Tibial nerve (tissue), 4 donors: ENCODE results near the gene AEBP1. TPM values are rescaled to one million over a fixed set of nuclear protein-coding genes. Genes with fewer than 3 reads are reported as not detected.

Experiments used
- DNase-seq, 2 donors: peaks; one replicate each; pipeline ENCODE4 v3.0.0-alpha.2; 2019; ENCODE audit warnings: low spot score in 2 of 2
- H3K27ac ChIP-seq, 4 donors: fragments of 200-600 bp; sonication (generic) in 3 of 4; one replicate each; pipeline ENCODE4 v1.5.1; 2017 to 2019; ENCODE audit warnings: mild to moderate bottlenecking in 1 of 4
- H3K27me3 ChIP-seq, 2 donors: fragments of 200-600 bp; sonication (generic) in 1 of 2; one replicate each; pipeline versions ENCODE4 v1.5.1 to v1.6.0; 2017 to 2019
- H3K36me3 ChIP-seq, 3 donors: fragments of 200-600 bp; sonication (generic); one replicate each; pipeline ENCODE4 v1.5.1; 2018 to 2019
- H3K4me1 ChIP-seq, 4 donors: fragments of 200-600 bp; sonication (generic) in 3 of 4; one replicate each; pipeline ENCODE4 v1.5.1; 2017 to 2019
- H3K4me3 ChIP-seq, 4 donors: fragments of 200-600 bp; sonication (generic) in 3 of 4; one replicate each; pipeline ENCODE4 v1.5.1; 2017 to 2019; ENCODE audit warnings: mild to moderate bottlenecking in 1 of 4, moderate library complexity in 1 of 4
- H3K9me3 ChIP-seq, 4 donors: fragments of 200-600 bp; sonication (generic) in 3 of 4; one replicate each; pipeline ENCODE4 v1.5.1; 2017 to 2019
- EP300 ChIP-seq, 2 donors: sonication (generic); formaldehyde crosslinking; IDR thresholded peaks; one replicate each; pipeline ENCODE4 v1.6.1; 2017; ENCODE audit warnings: antibody characterized with exemption in 2 of 2, mild to moderate bottlenecking in 1 of 2
- POLR2A ChIP-seq, 2 donors: fragments of 450-650 bp; IDR thresholded peaks; one replicate each; pipeline ENCODE4 v1.6.1; 2017; ENCODE audit warnings: antibody characterized with exemption in 2 of 2, mild to moderate bottlenecking in 2 of 2, moderate library complexity in 2 of 2
- WGBS, 2 donors: methylation state at CpG; one replicate each; pipeline ENCODE4 v1.1.5; 2018; 5-methylcytosine and 5-hydroxymethylcytosine counted together
- total RNA-seq, 4 donors: library from RNA; depleted of rRNA; stranded (reverse); fragments of >200 nt; gene quantifications; one replicate each; pipeline ENCODE4 v1.1.0, GENCODE V29; 2016
- TF ChIP-seq, protein P1 (sequence below), 5 experiments: fragments of 200-600 bp in 3 of 5; fragments of 450-650 bp in 2 of 5; sonication (generic) in 3 of 5; IDR thresholded peaks; one replicate each; pipeline ENCODE4 v1.5.1; 2016 to 2019; ENCODE audit warnings: antibody characterized with exemption in 5 of 5, mild to moderate bottlenecking in 3 of 5, moderate library complexity in 2 of 5

The AEBP1 gene
- total RNA-seq, 4 donors from 2014 or later = 142 to 440 (median 264) TPM

- H3K27ac ChIP-seq = no peak overlapping the region
- 89% methylated on average over 22 to 24 of the region's 24 CpGs for WGBS, 2 donors
- no peaks in the 10 kb centered on the region for H3K4me1 ChIP-seq
- no peak for DNase-seq
- TF ChIP-seq, protein P1, sequence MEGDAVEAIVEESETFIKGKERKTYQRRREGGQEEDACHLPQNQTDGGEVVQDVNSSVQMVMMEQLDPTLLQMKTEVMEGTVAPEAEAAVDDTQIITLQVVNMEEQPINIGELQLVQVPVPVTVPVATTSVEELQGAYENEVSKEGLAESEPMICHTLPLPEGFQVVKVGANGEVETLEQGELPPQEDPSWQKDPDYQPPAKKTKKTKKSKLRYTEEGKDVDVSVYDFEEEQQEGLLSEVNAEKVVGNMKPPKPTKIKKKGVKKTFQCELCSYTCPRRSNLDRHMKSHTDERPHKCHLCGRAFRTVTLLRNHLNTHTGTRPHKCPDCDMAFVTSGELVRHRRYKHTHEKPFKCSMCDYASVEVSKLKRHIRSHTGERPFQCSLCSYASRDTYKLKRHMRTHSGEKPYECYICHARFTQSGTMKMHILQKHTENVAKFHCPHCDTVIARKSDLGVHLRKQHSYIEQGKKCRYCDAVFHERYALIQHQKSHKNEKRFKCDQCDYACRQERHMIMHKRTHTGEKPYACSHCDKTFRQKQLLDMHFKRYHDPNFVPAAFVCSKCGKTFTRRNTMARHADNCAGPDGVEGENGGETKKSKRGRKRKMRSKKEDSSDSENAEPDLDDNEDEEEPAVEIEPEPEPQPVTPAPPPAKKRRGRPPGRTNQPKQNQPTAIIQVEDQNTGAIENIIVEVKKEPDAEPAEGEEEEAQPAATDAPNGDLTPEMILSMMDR (IDR thresholded peaks at IDR 0.05) = no peak
- TF ChIP-seq EP300 (IDR thresholded peaks at IDR 0.05) = no peak
- TF ChIP-seq POLR2A (IDR thresholded peaks at IDR 0.05) = no peak
- H3K9me3 ChIP-seq = no peaks in the 10 kb centered on the region
- H3K27me3 ChIP-seq = no peaks in the 10 kb centered on the region
- peaks cover 0 to 100% (median 0%) of the 10 kb centered on the region in 3 donors for H3K36me3 ChIP-seq
- H3K4me3 ChIP-seq = no peak overlapping the region
Observed at GRCh38 chr7:44113764-44114354, 9.7 kb downstream of the AEBP1 start.

DNA sequence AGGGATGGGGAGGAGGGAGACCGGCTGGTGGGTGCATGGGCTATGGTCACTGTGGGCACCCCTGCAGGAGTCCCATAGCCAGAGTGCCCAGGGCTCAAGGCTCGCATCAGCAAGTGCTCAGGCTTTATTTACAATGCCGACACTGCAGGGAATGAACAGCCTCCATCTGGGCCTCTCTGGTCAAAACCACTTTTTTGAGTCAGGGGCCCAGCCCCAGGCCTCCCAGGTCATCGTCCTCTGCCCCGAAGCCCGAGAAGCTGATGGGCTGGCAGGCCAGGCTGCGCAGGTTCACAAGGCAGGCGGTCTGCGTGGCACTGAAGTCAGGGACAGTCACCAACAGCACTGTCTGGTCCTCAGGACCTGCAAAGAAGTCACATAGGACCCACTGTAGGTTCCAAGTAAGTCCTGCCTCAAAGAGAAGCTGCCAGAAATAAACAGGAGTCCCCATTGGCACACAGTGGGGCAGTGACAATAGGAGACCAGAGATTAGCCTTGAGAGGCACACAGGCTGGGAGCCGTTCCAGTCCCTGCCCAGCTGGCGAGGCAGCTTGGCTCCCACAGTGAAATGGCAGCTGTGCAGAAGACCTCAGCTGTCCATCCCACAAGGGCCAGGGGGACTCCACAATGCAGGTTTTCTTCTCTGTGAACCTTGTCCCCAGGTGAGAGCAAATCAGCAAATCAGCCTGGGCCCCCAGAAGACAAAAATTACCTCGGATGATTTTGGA lies 10.6 kb downstream of the AEBP1 start:
- Histone ChIP-seq H3K4me3 (no peak overlapping the region), H3K27ac (no peak overlapping the region), H3K27me3 (no peaks in the 10 kb centered on the region), H3K36me3 (peaks cover 0 to 100% (median 0%) of the 10 kb centered on the region in 3 donors), H3K4me1 (peaks cover 0 to 4% (median 0%) of the 10 kb centered on the region in 4 donors), H3K9me3 (no peaks in the 10 kb centered on the region)
- DNase-seq = no peak
- 77 to 88% methylated on average over 5 to 12 of the region's 12 CpGs for WGBS, 2 donors
- TF ChIP-seq, protein P1 (IDR thresholded peaks at IDR 0.05) = no peak
- TF ChIP-seq POLR2A (IDR thresholded peaks at IDR 0.05) (no peak), EP300 (IDR thresholded peaks at IDR 0.05) (no peak)

GRCh38 chr7:44116087-44116788 lies 12.1 kb downstream of the AEBP1 start:
- WGBS, 2 donors = 80 to 81% methylated on average over 12 to 16 of the region's 17 CpGs
- TF ChIP-seq EP300 (IDR thresholded peaks at IDR 0.05) = no peak
- TF ChIP-seq, protein P1 (IDR thresholded peaks at IDR 0.05) = no peak
- no peak for TF ChIP-seq POLR2A (IDR thresholded peaks at IDR 0.05)
- no peak overlapping the region for H3K27ac ChIP-seq
- H3K4me3 ChIP-seq = no peak overlapping the region
- H3K4me1 ChIP-seq = peaks cover 0 to 10% (median 0%) of the 10 kb centered on the region in 4 donors
- DNase-seq = no peak
- H3K9me3 ChIP-seq = no peaks in the 10 kb centered on the region
- H3K36me3 ChIP-seq = peaks cover 0 to 100% (median 0%) of the 10 kb centered on the region in 3 donors
- no peaks in the 10 kb centered on the region for H3K27me3 ChIP-seq

GRCh38 chr7:44116789-44117666 lies 12.9 kb downstream of the AEBP1 start:
- DNase-seq = no peak
- Histone ChIP-seq H3K4me3 (no peak overlapping the region), H3K9me3 (no peaks in the 10 kb centered on the region), H3K36me3 (peaks cover 0 to 97% (median 0%) of the 10 kb centered on the region in 3 donors), H3K27me3 (no peaks in the 10 kb centered on the region), H3K4me1 (peaks cover 0 to 18% (median 0%) of the 10 kb centered on the region in 4 donors), H3K27ac (no peak overlapping the region)
- 84 to 90% methylated on average over 16 to 25 of the region's 25 CpGs for WGBS, 2 donors
- TF ChIP-seq POLR2A (IDR thresholded peaks at IDR 0.05) = no peak
- TF ChIP-seq, protein P1 (IDR thresholded peaks at IDR 0.05) = no peak
- TF ChIP-seq EP300 (IDR thresholded peaks at IDR 0.05) = no peak
